Measurements from ENCODE around the gene CES5A.
"Not testable (repeated sequence)": the region's sequence is repeated elsewhere in the genome, so short reads cannot be mapped to it uniquely, and the experiment has no call there.

CES5A gene, protein sequence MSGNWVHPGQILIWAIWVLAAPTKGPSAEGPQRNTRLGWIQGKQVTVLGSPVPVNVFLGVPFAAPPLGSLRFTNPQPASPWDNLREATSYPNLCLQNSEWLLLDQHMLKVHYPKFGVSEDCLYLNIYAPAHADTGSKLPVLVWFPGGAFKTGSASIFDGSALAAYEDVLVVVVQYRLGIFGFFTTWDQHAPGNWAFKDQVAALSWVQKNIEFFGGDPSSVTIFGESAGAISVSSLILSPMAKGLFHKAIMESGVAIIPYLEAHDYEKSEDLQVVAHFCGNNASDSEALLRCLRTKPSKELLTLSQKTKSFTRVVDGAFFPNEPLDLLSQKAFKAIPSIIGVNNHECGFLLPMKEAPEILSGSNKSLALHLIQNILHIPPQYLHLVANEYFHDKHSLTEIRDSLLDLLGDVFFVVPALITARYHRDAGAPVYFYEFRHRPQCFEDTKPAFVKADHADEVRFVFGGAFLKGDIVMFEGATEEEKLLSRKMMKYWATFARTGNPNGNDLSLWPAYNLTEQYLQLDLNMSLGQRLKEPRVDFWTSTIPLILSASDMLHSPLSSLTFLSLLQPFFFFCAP

DNA sequence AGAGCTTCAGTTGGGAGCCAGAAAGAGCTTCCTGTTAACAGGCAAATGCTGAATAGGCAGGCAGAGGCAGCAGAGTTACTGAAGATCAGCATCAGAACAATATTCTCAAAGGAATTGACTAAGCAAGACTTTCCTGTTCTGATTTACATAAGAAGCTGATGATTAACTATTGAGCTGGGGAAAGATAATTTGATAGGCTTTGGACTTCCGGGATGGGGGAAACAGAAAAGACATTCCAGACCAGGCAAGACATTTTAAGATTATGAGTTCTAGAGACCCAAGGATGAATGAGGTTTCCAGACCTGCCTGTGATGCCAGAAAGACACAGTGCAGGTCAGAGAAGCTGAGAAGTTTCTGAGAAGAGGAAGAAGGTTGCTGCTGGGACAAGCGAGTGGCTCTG lies at the start of gene CES5A:
Gene CES5A, minus strand, starts transcription at position 101 of the 400 bp plus-strand sequence. CDS start 152 bp downstream, outside the sequence.
- DNase-seq, result no peak

GRCh38 chr16:55922662-55923061 lies 47.5 kb upstream of the CES5A start:
- no peak for DNase-seq

GRCh38 chr16:55917373-55918160 lies 42.4 kb upstream of the CES5A start:
- no peak for DNase-seq

DNA sequence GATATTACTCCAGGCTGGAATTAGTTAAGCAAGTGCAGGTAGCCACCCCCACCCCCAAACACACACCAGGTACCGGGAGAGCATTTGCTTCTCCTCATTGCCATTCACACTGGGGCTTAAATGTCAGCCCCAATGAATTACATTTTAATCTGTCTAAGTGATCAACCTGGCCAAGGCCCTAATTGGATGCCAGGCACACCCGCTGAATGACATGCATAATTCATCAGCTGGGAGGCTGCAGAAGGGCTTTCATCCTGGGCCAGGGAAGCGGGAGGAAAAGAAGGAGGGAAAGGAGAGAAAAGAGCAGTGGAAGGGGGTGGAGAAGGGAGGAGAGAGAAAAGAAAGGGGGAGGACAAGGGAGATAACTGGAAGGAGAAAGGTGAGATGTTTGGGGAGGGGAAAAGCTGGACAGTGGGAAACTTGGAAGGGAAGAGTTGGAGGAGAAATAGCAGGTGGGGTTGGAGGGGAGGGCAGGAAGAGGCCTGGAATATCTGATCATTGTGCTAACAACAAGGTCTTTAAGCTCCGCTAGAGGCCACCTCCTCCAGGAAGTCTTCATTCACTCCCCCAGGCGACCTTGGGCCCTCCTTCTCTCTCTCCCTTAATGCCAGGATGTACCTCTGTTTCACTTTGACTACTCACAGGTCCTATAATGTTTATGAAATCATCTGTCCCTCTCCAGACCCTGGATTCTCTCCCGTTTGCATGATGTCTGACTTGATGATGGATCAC lies 40.1 kb upstream of the CES5A start:
- DNase-seq, result no peak

- no peak for DNase-seq
These were observed 39.2 kb upstream of the CES5A start for GRCh38 chr16:55914383-55914782.

DNA sequence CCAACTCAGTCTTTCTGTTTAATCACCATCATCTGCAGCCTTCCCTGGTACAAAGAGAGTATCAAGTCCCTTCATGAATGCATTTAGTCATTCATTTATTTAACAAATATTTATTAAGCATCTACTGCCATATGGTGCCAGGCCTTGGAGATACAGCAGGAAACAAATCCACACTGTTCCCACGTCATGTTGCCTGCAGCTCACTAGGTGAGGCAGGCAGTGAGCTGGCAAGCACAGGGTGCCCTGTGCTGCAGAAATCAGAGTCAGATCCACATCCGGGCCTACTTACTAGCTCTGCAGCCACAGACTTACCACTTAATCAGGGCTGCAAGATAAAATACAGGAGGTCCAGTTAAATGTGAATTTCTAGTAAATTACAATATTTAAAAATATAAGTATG lies 38.5 kb upstream of the CES5A start:
- DNase-seq, result no peak

GRCh38 chr16:55913121-55913520 lies 37.9 kb upstream of the CES5A start:
- not testable (repeated sequence) for DNase-seq

- no peak for DNase-seq
These were observed 36.8 kb upstream of the CES5A start for GRCh38 chr16:55912022-55912421.

- DNase-seq, result no peak
These were observed 36.4 kb upstream of the CES5A start for GRCh38 chr16:55911616-55912015.

GRCh38 chr16:55909876-55910275 lies 34.7 kb upstream of the CES5A start:
- no peak for DNase-seq

DNA sequence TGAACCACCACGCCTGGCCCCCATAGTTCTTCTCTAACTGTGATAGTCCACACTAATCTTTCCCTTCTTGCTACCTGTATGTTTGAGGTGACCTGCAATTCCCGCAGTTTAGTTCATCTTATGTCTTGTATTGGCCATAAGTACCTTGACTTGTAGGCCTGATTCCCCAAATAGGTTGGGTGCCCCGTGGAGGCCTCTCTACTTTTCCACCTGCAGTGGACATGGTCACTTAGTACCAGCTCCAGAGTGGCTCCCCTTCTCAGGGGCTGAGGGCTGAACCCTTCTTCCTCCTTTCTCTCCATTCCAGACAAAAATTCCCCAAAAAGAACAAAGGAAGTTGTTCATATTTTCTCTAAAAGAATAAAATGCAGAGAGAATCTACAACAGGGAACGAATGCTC lies 33.5 kb upstream of the CES5A start:
- DNase-seq, result no peak

DNA sequence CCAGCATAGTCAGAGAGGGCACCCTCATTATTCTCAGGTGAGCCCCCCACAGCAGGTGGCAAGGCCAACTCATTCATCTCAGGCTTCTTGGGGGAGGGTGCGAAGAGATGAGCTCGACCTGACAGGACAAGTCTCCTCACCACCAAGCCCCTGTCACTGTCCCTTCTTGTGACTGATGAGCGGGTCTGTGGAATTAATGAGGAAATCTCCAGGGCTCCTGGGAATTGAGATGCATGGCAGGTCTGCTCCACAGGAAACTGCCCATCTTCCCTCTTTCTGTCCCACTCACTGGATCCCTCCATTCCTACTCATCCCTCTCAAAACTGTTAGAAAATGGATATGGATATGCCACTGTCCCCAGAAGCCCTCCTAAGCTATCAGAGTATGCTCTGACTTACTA lies 32.5 kb upstream of the CES5A start:
- no peak for DNase-seq

GRCh38 chr16:55906123-55906522 lies 30.9 kb upstream of the CES5A start:
- no peak for DNase-seq

GRCh38 chr16:55905651-55906050 lies 30.5 kb upstream of the CES5A start:
- no peak for DNase-seq

DNA sequence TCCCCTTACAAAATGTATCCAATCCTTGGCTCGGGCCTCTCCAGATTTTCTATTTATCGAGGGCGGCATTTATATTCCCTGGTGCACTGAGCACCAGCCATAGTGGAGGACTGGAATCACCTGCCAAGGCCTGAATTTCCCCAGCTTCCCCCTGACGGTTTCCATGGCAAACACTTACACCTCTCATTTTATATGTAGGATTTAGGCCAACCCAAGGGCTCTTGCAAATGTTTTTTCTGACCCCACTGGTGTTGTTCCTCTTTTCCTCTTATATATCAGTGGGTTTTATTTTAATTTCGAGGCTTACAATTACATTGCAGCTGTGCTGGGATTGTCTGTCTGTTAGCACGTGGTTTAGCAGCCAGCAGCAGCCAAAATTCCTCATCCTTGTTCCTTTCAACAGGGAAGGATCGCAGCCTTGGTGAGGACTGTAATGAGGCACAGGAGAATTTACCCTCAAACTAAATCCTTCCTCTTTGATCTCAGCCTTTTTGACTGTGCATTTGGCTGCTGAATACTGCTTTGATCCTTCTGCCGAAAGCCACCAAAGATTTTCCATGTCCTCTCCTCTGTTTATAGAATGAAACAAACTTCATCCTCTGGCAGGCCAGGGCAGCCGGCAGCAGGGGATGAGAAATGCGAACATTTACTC lies 26.5 kb upstream of the CES5A start:
- DNase-seq, result no peak

DNA sequence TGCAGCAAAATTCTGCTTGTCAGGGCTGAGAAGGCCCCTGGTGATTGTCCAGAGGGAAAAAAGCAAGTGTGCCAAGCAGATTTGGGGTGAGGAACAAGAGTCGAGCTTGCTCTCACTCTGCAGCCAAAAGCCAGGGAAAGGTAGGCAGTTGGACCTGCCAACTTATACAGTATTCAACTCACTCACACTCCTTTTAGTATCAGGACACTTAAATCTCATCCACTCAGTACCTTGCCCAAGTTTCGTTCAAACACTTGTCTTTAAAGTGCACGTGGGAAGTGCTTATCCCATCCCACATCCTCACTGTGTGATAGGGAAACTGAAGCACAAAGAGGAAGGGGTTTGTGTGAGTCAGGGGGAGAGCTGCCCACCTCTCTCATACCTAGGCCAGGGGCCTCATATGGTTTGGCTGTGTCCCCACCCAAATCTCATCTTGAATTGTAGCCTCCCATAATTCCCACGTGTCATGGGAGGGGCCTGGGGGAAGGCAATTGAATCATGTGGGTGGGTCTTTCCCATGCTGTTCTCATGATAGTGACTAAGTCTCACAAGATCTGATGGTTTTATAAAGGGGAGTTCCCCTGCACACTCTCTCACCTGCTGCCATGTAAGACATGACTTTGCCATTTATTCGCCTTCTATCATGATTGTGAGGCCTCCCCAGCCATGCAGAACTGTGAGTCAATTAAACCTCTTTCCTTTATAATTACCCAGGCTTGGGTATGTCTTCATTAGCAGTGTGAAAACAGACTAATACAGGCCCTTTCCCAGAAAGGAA lies 25.6 kb upstream of the CES5A start:
- DNase-seq, result no peak

DNA sequence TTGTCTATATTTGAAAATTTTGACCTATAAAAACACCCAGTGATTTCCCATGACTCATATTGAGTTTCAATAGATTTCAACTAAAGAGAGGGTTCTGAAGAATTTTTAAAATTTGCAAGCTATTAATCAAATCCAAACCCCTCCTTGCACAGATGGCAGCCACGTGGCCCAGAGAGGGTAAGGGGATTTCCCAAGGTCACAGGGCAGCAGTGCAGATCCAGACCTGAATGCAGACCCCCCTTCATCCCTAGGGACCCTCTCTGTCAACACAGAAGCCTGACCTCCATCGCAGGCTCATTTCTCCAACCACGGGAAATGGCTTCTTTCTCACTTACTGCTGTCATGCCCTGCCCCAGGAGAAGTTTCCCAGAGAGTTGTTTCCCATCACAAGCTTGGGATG lies 24.7 kb upstream of the CES5A start:
- no peak for DNase-seq

DNA sequence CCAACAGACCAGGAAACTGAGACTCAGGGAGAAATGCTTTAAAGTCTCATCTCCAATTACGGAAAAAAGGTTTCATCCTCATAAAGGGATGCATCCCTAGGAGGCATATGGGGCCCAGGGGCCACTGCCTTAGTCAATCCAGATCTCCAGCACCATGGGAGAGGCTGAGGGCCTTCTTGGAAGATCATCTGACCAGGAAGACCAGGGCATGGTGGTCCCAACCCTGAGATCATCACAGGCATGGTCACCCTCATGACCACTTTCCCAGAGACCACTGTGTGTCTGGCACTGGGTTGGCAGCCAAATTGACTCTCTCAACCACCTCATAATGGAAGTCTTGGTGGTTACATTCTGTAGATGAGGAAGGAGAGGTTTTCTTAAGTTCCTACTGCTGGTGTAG lies 23.4 kb upstream of the CES5A start:
- no peak for DNase-seq

- no peak for DNase-seq
These were observed 17.6 kb upstream of the CES5A start for GRCh38 chr16:55892821-55893220.

GRCh38 chr16:55889518-55889917 lies 14.3 kb upstream of the CES5A start:
- no peak for DNase-seq

DNA sequence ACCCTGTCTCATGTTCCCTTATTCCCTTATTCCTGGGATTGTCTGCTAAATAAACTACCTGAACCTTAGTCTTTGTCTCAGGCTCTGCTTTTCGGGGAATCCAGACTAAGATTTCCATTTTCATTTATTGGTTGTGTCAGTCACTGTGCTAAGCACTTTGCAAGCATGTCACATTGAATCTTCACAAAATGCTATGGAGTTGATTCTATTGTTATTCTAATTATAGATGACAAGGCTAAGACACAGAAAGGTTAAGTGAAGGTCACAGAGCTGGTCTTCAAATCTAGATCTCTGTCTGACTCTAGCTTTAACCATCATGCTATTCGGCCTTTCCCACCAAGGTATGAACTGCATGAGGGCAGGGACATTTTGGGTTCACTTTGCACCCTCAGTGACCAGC lies 13.4 kb upstream of the CES5A start:
- DNase-seq, result no peak

DNA sequence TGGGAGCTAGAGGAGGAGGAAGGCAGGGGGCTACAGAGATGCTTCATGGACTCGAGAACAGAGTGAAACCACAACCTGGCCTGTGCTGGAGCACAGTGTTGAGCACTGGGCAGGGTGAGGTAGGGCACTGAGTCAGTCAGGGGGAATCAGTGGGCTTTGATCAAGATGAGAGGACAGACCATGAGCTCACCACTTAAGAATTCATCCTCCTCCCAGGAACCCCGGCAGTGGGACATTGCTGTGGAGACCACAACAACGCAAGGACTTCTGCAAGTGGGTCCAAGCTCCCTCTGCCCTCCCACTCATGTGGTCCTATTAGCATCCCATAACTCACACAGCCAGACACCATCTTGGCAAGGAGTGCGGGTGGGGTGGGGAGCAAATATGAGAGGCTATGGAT lies 1.7 kb upstream of the CES5A start:
- DNase-seq, result no peak
